PC-9 (cell line): ENCODE results near the gene NFKBIB. TPM values are rescaled to one million over a fixed set of nuclear protein-coding genes. Genes with fewer than 3 reads are reported as not detected.

ENCODE experiments used
- BruUV-seq: library from RNA; stranded (reverse); fragments of 400-500 nt; replicated peaks from 2 replicates; lab custom pipeline; 2021; lab: Mats Ljungman, UMichigan
- CTCF ChIA-PET: fragments of 300-600 bp; sonication (Branson Sonifier 250); formaldehyde crosslinking; loops from one replicate; lab custom pipeline; 2022; ENCODE audit warnings: antibody characterized with exemption; lab: Charles Lee
- POLR2A ChIA-PET: fragments of 300-600 bp; sonication (Branson Sonifier 250); formaldehyde crosslinking; loops from one replicate; lab custom pipeline; 2022; ENCODE audit warnings: antibody characterized with exemption; ENCODE audit not compliant: unreplicated experiment; lab: Charles Lee
- DNase-seq, 2 experiments: peaks; one replicate each; pipeline versions ENCODE4 v3.0.0 to v3.0.0-alpha.2; 2015 to 2022; ENCODE audit warnings: mixed read lengths in 1 of 2
- H2AFZ ChIP-seq: fragments of 200-600 bp; sonication (generic); 2 replicates; pipeline ENCODE4 v1.8.1; 2017; ENCODE audit warnings: antibody characterized with exemption
- H3F3A ChIP-seq: fragments of 200-600 bp; sonication (generic); 2 replicates; pipeline ENCODE4 v1.8.1; 2017; ENCODE audit warnings: antibody characterized with exemption, mild to moderate bottlenecking, low read depth; ENCODE audit not compliant: insufficient read depth
- H3K27ac ChIP-seq: fragments of 200-600 bp; sonication (generic); 2 replicates; pipeline ENCODE4 v1.6.1; 2016; ENCODE audit warnings: mixed run types
- H3K27me3 ChIP-seq: fragments of 200-600 bp; sonication (generic); 2 replicates; pipeline ENCODE4 v1.6.1; 2016; ENCODE audit warnings: low read depth, mixed run types; ENCODE audit not compliant: insufficient read depth
- H3K36me3 ChIP-seq: fragments of 200-600 bp; sonication (generic); 2 replicates; pipeline ENCODE4 v1.6.1; 2016; ENCODE audit warnings: low read depth, mixed run types
- H3K4me1 ChIP-seq: fragments of 200-600 bp; sonication (generic); replicated peaks from 2 replicates; pipeline ENCODE4 v1.6.1; 2016; ENCODE audit warnings: mixed run types; ENCODE audit not compliant: insufficient read depth
- H3K4me2 ChIP-seq: fragments of 200-600 bp; sonication (generic); 2 replicates; pipeline ENCODE4 v1.6.1; 2017; ENCODE audit warnings: mixed run types
- H3K4me3 ChIP-seq: fragments of 200-600 bp; sonication (generic); 2 replicates; pipeline ENCODE4 v1.6.1; 2016; ENCODE audit warnings: mixed run types
- H3K79me2 ChIP-seq: fragments of 200-600 bp; sonication (generic); 2 replicates; pipeline ENCODE4 v1.6.1; 2017; ENCODE audit warnings: low read depth, mixed run types
- H3K9me2 ChIP-seq: fragments of 200-600 bp; sonication (generic); 2 replicates; pipeline ENCODE4 v1.8.1; 2017; ENCODE audit warnings: mild to moderate bottlenecking; ENCODE audit not compliant: insufficient read depth
- H3K9me3 ChIP-seq: fragments of 200-600 bp; sonication (generic); 2 replicates; pipeline ENCODE4 v1.8.1; 2016; ENCODE audit warnings: low read depth; ENCODE audit not compliant: insufficient read depth
- H4K20me1 ChIP-seq: fragments of 200-600 bp; sonication (generic); 2 replicates; pipeline ENCODE4 v1.8.1; 2017; ENCODE audit not compliant: insufficient read depth
- CTCF ChIP-seq: fragments of 200-600 bp; sonication (generic); conservative IDR thresholded peaks from 2 replicates; pipeline ENCODE4 v1.6.1; 2017; ENCODE audit warnings: mixed run types, antibody characterized with exemption, mild to moderate bottlenecking, moderate library complexity
- EZH2 ChIP-seq: fragments of 200-600 bp; sonication (generic); IDR thresholded peaks from 2 replicates; pipeline ENCODE4 v1.8.0; 2017; ENCODE audit warnings: antibody characterized with exemption, low read depth
- intact Hi-C: fragments of 100-400 bp; cut with micrococcal nuclease; formaldehyde crosslinking; loops from one replicate; pipeline ENCODE4 v1.10.0; 2022; ENCODE audit not compliant: unreplicated experiment
- total RNA-seq: library from RNA; stranded (reverse); gene quantifications from 2 replicates; pipeline ENCODE4 v1.2.3, GENCODE V29; 2021

Gene NFKBIB
- total RNA-seq, 1 experiment from 2014 or later = 21.6 TPM

DNA sequence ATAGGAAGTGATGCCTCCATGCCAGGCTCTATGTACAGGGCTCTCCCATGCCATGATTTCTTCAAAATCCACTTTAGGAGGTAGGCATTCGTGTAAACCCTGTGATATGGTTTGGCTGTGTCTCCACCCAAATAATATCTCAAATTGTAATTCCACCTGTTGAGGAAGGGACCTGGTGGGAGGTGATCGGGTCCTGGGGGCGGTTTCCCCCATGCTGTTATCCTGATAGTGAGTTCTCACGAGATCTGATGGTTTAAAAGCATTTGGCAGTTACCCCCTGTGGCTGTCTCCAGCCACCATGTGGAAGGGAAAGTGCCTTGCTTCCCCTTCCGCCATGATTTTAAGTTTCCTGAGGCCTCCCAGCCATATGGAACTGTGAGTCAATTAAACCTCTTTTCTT lies 22.7 kb downstream of the NFKBIB start:
- Histone ChIP-seq H3F3A (peaks cover 7% of the 10 kb centered on the region; the same call in 1 of the 2 replicates), H2AFZ (no peak overlapping the region), H3K4me2 (no peak overlapping the region), H3K36me3 (no peaks in the 10 kb centered on the region), H3K9me2 (no peaks in the 10 kb centered on the region), H3K27ac (no peak overlapping the region), H3K9me3 (no peaks in the 10 kb centered on the region), H4K20me1 (no peaks in the 10 kb centered on the region), H3K27me3 (no peaks in the 10 kb centered on the region), H3K4me1 (no peaks in the 10 kb centered on the region), H3K4me3 (no peak overlapping the region), H3K79me2 (0 out of 2 replicates have a peak, but pooled peaks cover 5% of the 10 kb centered on the region)
- BruUV-seq = no TSS peak
- ChIA-PET CTCF (no interaction called here), POLR2A (no interaction called here)
- TF ChIP-seq EZH2 (no peak), CTCF (no peak)
- intact Hi-C loops = no loop called here
- DNase-seq = no peak

DNA sequence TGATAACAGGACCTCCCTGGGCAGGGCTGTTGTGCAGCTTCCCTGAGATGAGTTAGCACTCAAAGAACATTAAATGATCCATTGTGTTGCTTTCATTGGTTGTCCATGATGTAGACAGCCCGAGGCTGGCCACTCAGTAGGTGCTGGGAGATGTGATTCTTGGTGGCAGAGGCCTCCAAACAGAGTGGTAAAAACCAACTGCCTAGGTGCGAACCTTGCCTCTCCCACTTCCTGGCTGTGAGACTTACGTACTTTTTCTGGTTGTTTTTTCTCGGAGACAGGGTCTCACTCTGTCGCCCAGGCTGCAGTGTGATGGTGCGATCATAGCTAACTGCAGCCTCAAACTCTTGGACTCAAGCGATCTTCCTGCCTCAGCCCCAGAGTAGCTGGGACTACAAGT lies 24.6 kb downstream of the NFKBIB start:
- BruUV-seq = no TSS peak
- H3K27ac ChIP-seq = no peak overlapping the region
- H2AFZ ChIP-seq = no peak overlapping the region
- no peaks in the 10 kb centered on the region for H3K9me3 ChIP-seq
- H4K20me1 ChIP-seq = no peaks in the 10 kb centered on the region; the same call in 1 of the 2 replicates
- ChIA-PET POLR2A (no interaction called here), CTCF (interaction anchor here (0.5 to 0.6 kb wide), 2 partner anchors 49 to 305 kb away, joined by 3 to 4 read pairs; partner anchors contain the start of gene EIF3K)
- H3K4me3 ChIP-seq = no peak overlapping the region
- H3K27me3 ChIP-seq = no peaks in the 10 kb centered on the region
- DNase-seq = no peak
- H3K4me1 ChIP-seq = 0 out of 2 replicates have a peak, but pooled peaks cover 2% of the 10 kb centered on the region
- H3K4me2 ChIP-seq = no peak overlapping the region
- H3K36me3 ChIP-seq = no peaks in the 10 kb centered on the region
- H3F3A ChIP-seq = peaks cover under 1% of the 10 kb centered on the region; the same call in 1 of the 2 replicates
- no peak for TF ChIP-seq CTCF
- no peak for TF ChIP-seq EZH2
- H3K9me2 ChIP-seq = no peaks in the 10 kb centered on the region
- intact Hi-C loops = no loop called here
- H3K79me2 ChIP-seq = peaks cover 23% of the 10 kb centered on the region

- no peak for DNase-seq
- Histone ChIP-seq H3K36me3 (no peaks in the 10 kb centered on the region), H4K20me1 (no peaks in the 10 kb centered on the region; the same call in 1 of the 2 replicates), H3K4me1 (peaks cover 17% of the 10 kb centered on the region; the same call in 1 of the 2 replicates), H3K9me3 (no peaks in the 10 kb centered on the region), H3K4me3 (no peak overlapping the region), H3F3A (no peaks in the 10 kb centered on the region; the same call in 1 of the 2 replicates), H3K79me2 (peaks cover 57% of the 10 kb centered on the region), H3K9me2 (no peaks in the 10 kb centered on the region), H3K27ac (no peak overlapping the region), H2AFZ (no peak overlapping the region), H3K27me3 (no peaks in the 10 kb centered on the region), H3K4me2 (no peak overlapping the region)
- TF ChIP-seq CTCF (no peak), EZH2 (no peak)
- ChIA-PET CTCF (interaction anchor here (0.6 to 3.3 kb wide), 4 partner anchors 79 to 525 kb away, joined by 3 to 13 read pairs (median 9); partner anchors contain the start of gene FAM98C), POLR2A (no interaction called here)
- intact Hi-C loops = no loop called here
- no TSS peak for BruUV-seq
Measured at GRCh38 chr19:38928391-38929001, 28.7 kb downstream of the NFKBIB start.
